AG09309 (cell line): ENCODE measurements around the gene NXNL1.

Source experiments
- DNase-seq: peaks from one replicate; pipeline ENCODE4 v3.0.0-alpha.2; 2010; ENCODE audit warnings: low read depth
- H3K4me3 ChIP-seq: 2 replicates; pipeline ENCODE4 v1.5.1; 2011; ENCODE audit warnings: mild to moderate bottlenecking, low read depth, low read length, moderate library complexity; ENCODE audit not compliant: control insufficient read depth
- TF ChIP-seq, protein P1 (sequence below): IDR thresholded peaks from 2 replicates; pipeline ENCODE4 v1.5.1; 2011; ENCODE audit warnings: mild to moderate bottlenecking, low read depth, low read length, inconsistent platforms; ENCODE audit not compliant: insufficient read depth, control insufficient read depth; ENCODE audit errors: missing control alignments

NXNL1 gene

DNA sequence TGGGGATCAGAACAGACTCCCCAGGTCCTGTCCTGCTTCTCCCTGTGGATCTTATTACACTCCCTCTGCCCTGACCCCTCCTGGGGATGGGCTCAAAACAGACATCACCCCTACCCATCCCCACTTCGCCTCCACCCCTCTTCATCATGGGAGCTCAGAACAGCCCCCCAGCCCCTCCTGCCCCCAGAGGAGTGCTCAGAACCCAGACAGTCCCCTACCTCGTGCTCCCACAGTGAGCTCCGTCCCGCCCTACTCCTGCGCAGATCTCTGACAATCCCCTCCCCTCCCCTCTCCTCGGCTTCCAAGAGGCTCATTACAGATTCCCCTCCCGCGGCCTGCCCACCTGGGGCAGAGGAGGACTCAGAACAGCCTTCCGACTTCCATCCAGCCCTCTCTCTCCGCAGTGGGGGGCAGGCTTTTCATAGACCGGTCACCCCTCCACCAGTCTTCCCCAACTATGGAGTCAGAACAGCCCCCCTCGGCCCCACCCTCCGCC is 6.1 kb downstream of the NXNL1 start:
- DNase-seq = no peak

DNA sequence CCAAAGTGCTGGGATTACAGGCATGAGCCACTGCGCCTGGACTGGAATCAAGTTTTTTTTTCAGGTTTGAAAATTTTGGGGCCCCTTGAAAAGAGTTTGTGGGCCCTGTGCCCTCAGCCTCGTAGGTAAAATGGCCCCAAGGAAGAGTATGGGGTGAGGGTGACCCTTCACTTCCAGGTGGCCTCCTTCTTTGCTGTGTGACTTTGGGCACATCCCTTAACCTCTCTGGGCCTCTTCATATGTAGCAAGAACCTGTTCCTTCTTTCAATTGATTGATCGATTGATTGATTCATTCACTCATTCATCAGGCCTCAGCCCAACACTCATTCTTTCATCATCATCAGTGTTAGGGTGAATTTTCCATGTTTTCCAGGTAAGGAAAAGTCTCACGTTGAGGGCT is 8.9 kb downstream of the NXNL1 start:
- no peak overlapping the region for H3K4me3 ChIP-seq
- DNase-seq = no peak
- TF ChIP-seq, protein P1, sequence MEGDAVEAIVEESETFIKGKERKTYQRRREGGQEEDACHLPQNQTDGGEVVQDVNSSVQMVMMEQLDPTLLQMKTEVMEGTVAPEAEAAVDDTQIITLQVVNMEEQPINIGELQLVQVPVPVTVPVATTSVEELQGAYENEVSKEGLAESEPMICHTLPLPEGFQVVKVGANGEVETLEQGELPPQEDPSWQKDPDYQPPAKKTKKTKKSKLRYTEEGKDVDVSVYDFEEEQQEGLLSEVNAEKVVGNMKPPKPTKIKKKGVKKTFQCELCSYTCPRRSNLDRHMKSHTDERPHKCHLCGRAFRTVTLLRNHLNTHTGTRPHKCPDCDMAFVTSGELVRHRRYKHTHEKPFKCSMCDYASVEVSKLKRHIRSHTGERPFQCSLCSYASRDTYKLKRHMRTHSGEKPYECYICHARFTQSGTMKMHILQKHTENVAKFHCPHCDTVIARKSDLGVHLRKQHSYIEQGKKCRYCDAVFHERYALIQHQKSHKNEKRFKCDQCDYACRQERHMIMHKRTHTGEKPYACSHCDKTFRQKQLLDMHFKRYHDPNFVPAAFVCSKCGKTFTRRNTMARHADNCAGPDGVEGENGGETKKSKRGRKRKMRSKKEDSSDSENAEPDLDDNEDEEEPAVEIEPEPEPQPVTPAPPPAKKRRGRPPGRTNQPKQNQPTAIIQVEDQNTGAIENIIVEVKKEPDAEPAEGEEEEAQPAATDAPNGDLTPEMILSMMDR = no peak

More for the DNA sequence above, 6.1 kb downstream of the NXNL1 start:
- no peak overlapping the region for H3K4me3 ChIP-seq
- TF ChIP-seq, protein P1 = no peak

DNA sequence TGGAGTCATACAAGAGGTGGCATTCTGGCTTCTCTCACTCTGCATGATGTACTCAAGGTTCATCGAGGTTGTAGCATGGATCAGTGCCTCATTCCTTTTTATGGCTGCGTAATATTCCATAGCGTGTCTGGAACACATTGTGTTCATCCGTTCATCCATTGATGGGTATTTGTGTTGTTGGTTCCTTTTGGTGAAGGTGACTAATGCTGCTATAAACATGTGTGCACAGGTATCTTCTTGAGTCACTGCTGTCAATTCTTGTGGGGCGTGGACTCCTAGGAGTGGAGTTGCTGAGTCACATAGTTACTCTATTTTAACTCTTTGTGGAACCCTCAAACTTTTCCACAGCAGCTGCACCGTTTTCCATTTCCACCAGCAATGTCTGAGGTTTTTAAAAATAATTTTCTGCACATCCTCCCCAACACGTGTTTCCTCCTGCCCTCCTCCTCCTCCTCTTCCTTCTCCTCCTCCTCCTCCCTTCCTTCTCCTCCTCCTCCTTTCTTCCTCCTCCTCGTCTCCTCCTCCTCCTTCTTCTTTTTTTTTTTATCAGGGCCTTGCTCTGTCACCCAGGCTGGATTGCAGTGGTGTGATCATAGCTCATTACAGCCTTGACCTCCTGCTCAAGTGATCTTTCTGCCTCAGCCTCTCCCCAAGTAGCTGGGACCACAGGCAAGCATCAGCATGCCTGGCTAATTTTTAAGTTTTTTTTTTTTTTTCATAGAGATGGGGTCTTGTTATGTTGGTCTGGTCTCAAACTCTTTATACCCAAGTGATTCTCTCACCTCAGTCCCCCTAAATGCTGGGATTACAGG is 10.3 kb downstream of the NXNL1 start:
- DNase-seq = no peak
- no peak overlapping the region for H3K4me3 ChIP-seq
- TF ChIP-seq, protein P1 = no peak

DNA sequence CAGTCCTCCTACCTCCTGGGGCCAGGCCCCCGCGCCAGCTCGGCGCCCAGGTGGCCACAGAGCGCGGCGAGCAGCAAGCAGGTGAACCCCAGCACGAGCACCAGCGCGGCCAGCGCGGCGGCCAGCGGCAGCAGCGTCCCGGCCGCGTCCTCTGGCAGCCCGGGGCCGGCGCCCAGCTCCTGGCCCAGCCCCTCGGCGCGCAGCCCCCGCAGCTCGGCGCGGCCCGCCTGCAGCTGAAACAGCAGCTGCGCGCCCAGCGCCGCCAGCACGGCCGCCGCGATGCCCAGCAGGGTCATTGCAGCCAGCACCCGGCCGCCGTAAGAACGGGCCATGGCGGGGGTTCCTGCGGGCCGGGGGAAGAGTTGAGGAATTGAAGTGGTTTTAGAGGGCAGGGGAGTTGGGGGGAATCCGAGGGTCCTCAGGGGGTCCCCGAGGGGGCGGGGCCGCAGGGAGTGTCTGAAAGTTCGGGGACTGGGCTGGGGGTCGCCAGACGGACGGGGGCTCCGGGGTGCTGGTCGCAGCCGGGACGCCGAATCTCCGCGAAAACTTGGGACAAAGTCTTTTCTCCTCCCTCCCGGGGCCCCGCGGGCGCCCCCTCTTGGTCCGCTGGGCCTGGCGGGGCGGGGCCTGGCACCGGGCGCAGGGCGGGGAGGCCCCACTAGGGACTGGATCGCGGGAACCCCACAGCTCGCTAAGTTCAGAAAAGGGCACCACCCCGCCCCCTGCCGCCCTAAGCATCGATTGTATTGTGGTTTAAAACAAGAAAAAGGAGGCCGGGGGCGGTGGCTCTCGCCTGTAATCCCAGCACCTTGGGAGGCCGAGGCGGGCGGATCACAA is 12.4 kb downstream of the NXNL1 start, which contains the start of gene TMEM221:
Gene TMEM221 (minus strand): TSS at position 538 of the 837 bp plus-strand sequence. CDS start 206 bp downstream, at position 332.
- peak within 1 kb of the TSS; percentile 41 for H3K4me3 ChIP-seq
- no peak for DNase-seq
- TF ChIP-seq, protein P1 = peak; percentile 57

DNA sequence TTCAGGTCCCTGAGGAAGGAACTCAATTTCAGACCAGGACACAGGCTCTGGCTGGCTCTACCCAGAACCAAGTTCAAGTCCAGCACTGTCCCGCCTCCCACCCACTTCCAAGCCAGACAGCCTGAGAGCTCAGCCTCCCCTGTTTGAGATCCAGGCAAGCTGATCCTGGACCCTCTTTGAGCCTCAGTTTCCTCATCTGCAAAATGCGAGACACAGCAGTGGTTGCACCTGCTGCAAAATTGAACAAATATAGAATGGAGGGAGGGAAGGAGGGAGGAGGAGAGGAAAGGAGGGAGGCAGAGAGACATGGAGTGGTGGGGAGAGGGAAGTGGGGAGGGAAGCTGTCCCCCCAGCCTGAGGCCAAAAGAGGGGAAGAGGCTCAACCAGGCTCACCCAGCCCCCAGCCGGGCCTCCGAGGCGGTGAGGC is 13.0 kb downstream of the NXNL1 start:
- H3K4me3 ChIP-seq = no peak overlapping the region
- no peak for DNase-seq
- TF ChIP-seq, protein P1 = no peak

DNA sequence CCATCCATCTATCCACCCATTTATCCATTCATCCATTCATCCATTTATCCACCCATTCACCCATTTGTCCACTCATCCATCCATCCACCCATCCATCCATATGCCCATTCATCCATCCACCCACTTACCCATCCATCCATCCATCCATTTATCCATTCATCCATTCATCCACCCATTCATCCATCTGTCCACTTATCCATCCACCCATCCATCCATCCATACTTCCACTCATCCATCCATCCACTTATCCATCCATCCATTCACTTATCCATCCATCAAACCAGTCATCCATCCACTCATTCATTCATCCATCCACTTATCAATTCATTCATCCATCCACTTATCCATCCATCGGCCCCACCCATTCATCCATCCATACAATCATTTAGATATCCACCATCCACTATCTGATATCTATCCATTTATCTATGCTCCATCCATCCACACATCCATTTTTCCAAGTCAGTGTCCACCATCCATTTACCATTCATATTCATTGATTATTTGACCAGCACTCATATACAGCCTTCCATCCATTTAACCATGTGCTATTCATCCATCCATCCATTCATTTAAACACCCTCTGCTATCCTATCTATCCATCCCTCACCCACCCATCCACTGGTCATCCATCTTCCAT is 15.1 kb downstream of the NXNL1 start:
- DNase-seq = no peak
- no peak overlapping the region for H3K4me3 ChIP-seq
- TF ChIP-seq, protein P1 = no peak
